Hepatic stellate cell (primary cell): ENCODE measurements around the gene DNAH11.
"Not testable (repeated sequence)": the region's sequence is repeated elsewhere in the genome, so short reads cannot be mapped to it uniquely, and the experiment has no call there.

Source experiments
- DNase-seq: peaks from one replicate; pipeline ENCODE4 v3.0.0; 2011; ENCODE audit warnings: low spot score

The DNAH11 gene

GRCh38 chr7:21771906-21772610 lies 229.2 kb downstream of the DNAH11 start:
- no peak for DNase-seq

- no peak for DNase-seq
Measured at GRCh38 chr7:21773326-21773725, 230.5 kb downstream of the DNAH11 start.

- no peak for DNase-seq
Measured at GRCh38 chr7:21777921-21778320, 235.1 kb downstream of the DNAH11 start.

GRCh38 chr7:21778953-21779352 lies 236.1 kb downstream of the DNAH11 start:
- DNase-seq: no peak

GRCh38 chr7:21782996-21783395 lies 240.2 kb downstream of the DNAH11 start:
- no peak for DNase-seq

- DNase-seq: no peak
Measured at GRCh38 chr7:21784989-21785388, 242.2 kb downstream of the DNAH11 start.

GRCh38 chr7:21805791-21806190 lies 263.0 kb downstream of the DNAH11 start:
- DNase-seq: no peak

GRCh38 chr7:21806388-21806787 lies 263.5 kb downstream of the DNAH11 start:
- no peak for DNase-seq

GRCh38 chr7:21819048-21819447 lies 276.2 kb downstream of the DNAH11 start:
- no peak for DNase-seq

- no peak for DNase-seq
Measured at GRCh38 chr7:21828841-21829240, 286.0 kb downstream of the DNAH11 start.

GRCh38 chr7:21829731-21830130 lies 286.9 kb downstream of the DNAH11 start:
- no peak for DNase-seq

GRCh38 chr7:21844742-21845141 lies 301.9 kb downstream of the DNAH11 start:
- no peak for DNase-seq

- DNase-seq: no peak
Measured at GRCh38 chr7:21850531-21851285, 307.9 kb downstream of the DNAH11 start.

- DNase-seq: no peak
Measured at GRCh38 chr7:21851559-21851967, 308.7 kb downstream of the DNAH11 start.

- not testable (repeated sequence) for DNase-seq
Measured at GRCh38 chr7:21865631-21866204, 322.9 kb downstream of the DNAH11 start.

- no peak for DNase-seq
Measured at GRCh38 chr7:21866731-21867130, 323.9 kb downstream of the DNAH11 start.

GRCh38 chr7:21867226-21867625 lies 324.4 kb downstream of the DNAH11 start:
- no peak for DNase-seq

- DNase-seq: no peak
Measured at GRCh38 chr7:21867816-21868575, 325.2 kb downstream of the DNAH11 start.

GRCh38 chr7:21868576-21868850 lies 325.7 kb downstream of the DNAH11 start:
- no peak for DNase-seq

GRCh38 chr7:21869785-21870402 lies 327.1 kb downstream of the DNAH11 start:
- no peak for DNase-seq

GRCh38 chr7:21883069-21883468 lies 340.2 kb downstream of the DNAH11 start:
- DNase-seq: no peak

GRCh38 chr7:21883501-21883900 lies 340.7 kb downstream of the DNAH11 start:
- not testable (repeated sequence) for DNase-seq
